ENCODE data around the gene MRPL11. TPM values are rescaled to one million over a fixed set of nuclear protein-coding genes. Genes with fewer than 3 reads are reported as not detected.
A peak's percentile ranks its signal among the peaks of the same experiment; 100 is the strongest.

The MRPL11 gene
- 22.6 TPM for total RNA-seq

DNA sequence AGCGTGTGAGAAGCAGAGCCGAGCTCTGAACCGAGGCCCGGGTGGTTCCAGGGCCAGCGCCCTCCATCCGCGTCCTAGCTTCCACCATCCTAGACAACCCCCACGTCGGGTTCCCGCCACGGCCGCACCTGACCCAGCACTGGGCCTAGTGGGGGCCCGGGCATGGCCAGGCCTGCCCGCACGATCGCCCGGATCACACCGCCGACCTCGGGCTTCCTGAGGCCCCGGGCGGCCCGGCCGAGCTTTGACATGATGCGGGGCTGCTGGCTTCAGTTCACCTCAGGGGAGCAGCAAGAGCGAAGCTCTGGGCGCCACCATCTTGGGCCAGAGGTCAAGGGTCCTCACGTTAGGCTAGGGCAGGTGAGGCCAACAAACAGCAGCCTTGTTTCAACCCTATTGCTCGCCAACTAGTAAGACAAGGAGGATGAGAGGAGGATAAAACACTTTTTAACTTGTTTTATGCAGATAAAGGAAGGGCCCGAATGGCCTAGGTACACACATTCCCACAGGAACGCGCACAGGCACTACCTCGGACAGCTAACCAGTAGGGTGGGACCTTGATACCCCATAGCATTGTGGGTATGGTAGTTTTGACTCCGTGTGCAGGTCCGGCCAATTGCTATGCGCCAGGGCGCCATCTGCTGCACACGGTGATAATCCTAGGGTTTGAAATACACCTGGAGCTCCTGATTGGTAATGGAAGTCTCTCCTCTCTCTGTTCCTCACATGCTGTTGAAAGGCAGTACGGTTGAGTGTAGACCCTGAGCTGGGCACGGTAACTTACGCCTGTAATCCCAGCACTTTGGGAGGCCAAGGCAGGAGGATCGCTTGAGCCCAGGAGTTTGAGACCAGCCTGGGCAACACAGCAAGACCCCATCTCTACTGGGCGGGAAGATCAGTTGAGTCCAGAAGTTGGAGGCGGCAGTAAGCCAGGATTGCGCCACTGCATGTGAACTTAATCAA, at the start of gene MRPL11:
TSS of gene MRPL11 (minus strand) at position 345 of the 963 bp plus-strand sequence. CDS start at position 251, 94 bp downstream.
- peaks cover 20% of the 10 kb centered on the region for H3K4me1 ChIP-seq (ENCODE audit: insufficient read depth, low read length)
- H3K27me3 ChIP-seq (ENCODE audit: insufficient read depth, low read length), result no peaks in the 10 kb centered on the region
- H3K4me3 ChIP-seq (ENCODE audit: low read length), result peak within 1 kb of the TSS; percentile 51
- H3K9me3 ChIP-seq (ENCODE audit: low read depth, low read length), result no peaks in the 10 kb centered on the region

DNA sequence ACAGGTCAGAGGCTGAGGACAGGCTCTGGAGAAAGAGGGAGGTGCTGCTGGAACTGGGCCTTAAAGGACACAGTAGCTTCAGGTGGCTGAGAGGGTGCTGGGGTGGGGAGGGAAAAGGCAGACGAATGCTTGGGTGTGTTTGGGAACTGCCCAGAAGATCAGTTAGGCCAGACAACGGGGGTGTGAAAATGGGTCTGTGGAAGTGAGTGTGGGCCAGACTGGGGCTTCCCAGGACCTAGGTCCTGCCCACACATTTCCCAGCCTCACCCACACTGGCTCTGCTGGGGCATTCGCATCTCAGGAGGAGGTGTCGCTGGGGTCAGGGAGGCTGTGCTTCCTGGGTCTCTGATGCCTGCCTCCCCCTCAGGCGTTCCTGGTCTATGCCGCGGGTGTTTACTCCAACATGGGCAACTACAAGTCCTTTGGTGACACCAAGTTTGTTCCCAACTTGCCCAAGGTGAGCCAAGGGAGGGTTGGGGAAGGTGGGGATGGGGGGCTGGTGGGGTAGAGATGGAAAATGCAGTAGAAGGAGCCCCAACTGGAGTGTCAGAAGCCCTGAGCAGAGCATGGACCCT, 46.2 kb upstream of the MRPL11 start:
- H3K9me3 ChIP-seq (ENCODE audit: low read depth, low read length), result no peaks in the 10 kb centered on the region
- H3K4me1 ChIP-seq (ENCODE audit: insufficient read depth, low read length), result peaks cover 9% of the 10 kb centered on the region
- no peaks in the 10 kb centered on the region for H3K27me3 ChIP-seq (ENCODE audit: insufficient read depth, low read length)
- H3K4me3 ChIP-seq (ENCODE audit: low read length), result no peak overlapping the region

DNA sequence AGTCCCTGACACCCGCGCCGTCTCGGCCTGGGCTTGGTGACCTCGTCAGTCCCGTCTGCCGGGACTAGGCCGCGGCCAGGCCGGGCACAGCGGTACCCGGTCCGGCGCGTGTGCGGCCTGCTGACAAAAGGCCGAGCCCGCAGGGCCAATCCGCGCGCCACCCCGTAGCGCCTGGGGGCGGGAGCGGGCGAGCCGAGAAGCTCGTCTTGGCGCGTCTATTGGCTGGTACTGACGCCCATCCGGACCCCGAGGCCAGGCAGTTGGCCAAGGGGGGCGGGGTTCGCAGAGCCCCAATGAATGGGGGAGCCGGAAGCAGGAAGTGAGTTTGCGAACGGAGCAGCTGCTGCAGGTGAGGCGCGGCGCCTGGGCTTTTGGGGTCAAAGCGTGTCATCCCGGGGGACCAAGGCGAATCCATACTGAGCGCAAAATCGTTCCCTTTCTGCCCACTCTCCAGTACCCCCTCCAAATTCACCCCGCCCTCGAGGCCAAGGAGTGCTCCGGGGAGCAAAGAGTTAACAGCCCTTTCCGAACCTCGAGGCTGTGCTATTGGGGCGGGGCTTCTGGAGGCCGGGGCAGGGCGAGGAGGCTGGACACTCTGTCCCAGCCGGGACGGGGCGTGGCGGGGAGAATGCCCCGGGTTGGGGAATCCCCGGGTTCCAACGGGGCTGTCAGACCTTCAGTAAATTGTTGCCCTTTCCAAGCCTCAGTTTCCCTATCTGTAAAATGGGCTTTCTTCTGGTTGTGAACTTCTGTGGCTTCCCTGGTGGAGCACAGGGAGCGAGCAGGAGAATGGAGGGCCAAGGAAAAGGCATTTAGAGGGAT, 41.7 kb upstream of the MRPL11 start, which contains the start of gene DPP3:
TSS of gene DPP3 (plus strand) at position 318 of the 822 bp plus-strand sequence. CDS start 1,767 bp downstream, outside the sequence.
- Histone ChIP-seq H3K9me3 (ENCODE audit: low read depth, low read length) (no peaks in the 10 kb centered on the region), H3K27me3 (ENCODE audit: insufficient read depth, low read length) (no peaks in the 10 kb centered on the region)

DNA sequence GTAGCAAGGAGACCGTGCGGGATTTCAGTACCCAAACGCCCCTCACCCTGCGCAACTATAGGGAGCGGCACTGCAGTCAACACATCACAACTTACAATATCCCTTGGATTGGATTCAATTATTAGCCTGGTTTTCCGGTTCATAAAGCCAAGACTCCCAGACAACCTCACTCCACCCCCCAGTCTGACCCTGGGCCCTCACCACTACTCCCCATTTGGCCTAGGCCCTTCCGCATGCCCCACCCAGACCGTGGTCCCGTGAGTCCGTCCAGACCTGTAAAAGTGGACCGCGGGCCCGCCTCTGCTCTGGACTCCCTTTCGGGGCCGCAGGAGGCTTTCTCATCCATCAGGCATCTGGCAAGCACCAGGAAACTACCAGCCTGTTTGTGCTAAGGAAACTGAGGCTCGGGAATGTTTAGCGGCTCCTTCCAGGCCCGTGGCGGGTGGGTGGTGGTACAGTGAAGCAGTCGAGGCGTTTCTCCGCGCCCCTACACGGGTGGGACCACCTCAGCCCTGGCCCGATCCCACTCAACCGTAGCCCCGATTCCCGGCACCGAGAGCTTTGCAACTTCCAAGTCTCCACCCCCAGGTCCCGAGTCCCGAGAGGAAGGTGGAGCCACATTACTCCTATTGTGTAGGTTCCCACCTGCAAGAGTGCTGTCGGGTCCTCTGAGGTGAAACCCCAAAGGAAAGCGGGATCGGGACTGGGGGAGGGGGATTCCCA, 40.9 kb upstream of the MRPL11 start:
- no peaks in the 10 kb centered on the region for H3K27me3 ChIP-seq (ENCODE audit: insufficient read depth, low read length)
- peaks cover 20% of the 10 kb centered on the region for H3K4me1 ChIP-seq (ENCODE audit: insufficient read depth, low read length)
- peak overlapping the region; percentile 77 for H3K4me3 ChIP-seq (ENCODE audit: low read length)
- H3K9me3 ChIP-seq (ENCODE audit: low read depth, low read length), result no peaks in the 10 kb centered on the region

More for the DNA sequence above, 41.7 kb upstream of the MRPL11 start, which contains the start of gene DPP3:
- Histone ChIP-seq H3K4me1 (ENCODE audit: insufficient read depth, low read length) (peaks cover 20% of the 10 kb centered on the region), H3K4me3 (ENCODE audit: low read length) (peak within 1 kb of the TSS; percentile 77)

DNA sequence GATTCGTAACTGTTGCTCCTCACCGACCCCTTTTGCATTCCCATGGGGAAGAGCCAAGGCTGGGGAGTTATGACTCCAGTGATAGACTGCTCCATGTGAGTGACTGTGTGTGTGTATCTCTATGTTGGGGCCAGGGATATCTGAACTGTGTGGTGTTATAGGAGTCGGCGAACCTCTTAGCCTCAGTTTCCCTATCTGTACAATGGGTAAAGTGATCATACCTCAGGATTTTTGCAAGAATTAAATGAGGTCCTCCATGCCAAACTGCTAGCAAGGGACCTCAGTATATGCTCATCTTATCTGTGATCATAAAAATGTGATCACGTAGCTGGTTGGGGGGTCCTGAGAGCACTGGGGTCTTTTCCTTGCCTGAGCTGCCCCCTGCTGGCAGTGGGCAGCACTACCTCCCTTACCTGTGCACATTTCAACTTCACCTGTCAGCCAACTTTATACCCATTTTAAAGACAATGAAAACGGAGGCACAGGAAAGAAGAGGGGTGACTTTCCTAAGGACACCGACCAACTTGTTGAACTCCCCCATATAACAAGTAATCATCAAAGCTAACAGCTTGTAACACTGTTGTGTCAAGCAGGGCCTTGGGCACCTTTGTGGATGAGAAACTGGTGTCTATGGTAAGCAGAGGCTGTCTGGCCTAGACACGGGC, 40.2 kb upstream of the MRPL11 start:
- H3K4me1 ChIP-seq (ENCODE audit: insufficient read depth, low read length), result peaks cover 20% of the 10 kb centered on the region
- no peaks in the 10 kb centered on the region for H3K9me3 ChIP-seq (ENCODE audit: low read depth, low read length)
- H3K4me3 ChIP-seq (ENCODE audit: low read length), result peak overlapping the region; percentile 77
- no peaks in the 10 kb centered on the region for H3K27me3 ChIP-seq (ENCODE audit: insufficient read depth, low read length)

DNA sequence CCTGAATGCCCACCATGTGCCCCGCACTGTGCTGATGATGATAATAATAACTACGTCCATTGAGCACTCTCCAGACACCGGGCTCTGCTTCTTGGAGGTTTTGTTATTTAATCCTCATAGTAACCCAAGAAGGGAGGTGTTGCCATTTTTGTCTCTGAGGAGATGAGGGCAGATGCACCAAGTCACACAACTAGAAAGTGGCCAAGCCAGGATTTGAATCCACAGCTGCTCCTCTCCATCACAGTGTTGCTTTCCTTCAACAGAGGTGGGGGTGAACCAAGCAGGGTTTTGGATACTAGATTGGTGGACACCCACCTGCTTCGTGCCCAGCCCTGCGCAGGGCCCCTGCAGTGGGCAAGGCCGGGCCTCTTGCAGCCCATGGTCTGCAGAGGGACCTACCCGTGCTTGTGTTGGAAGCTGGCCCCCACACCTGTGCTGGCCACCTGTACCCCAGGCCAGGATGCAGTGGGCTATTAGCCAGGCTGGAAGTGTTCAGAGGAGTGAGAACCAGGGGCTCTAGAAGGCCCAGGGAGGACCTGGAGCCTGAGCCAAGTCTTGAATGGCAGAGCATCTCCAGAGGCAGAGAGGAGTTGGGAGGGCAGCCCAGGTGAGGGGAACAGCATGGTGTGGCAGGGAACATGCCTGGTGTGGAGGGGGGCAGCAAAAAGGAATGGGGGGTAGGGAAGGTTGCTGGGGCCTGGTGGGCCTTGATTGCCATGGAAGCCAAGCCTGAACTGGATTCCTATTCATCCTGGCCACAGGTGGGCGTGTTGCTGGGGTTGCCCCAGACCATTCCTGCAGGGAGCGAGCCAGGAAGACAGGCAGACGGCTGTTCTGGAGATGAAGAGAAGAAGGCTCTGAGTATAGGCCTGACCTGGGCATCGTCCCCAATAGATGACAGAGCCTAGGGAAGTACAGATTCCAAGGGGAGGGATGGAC, 38.9 kb upstream of the MRPL11 start:
- no peaks in the 10 kb centered on the region for H3K27me3 ChIP-seq (ENCODE audit: insufficient read depth, low read length)

DNA sequence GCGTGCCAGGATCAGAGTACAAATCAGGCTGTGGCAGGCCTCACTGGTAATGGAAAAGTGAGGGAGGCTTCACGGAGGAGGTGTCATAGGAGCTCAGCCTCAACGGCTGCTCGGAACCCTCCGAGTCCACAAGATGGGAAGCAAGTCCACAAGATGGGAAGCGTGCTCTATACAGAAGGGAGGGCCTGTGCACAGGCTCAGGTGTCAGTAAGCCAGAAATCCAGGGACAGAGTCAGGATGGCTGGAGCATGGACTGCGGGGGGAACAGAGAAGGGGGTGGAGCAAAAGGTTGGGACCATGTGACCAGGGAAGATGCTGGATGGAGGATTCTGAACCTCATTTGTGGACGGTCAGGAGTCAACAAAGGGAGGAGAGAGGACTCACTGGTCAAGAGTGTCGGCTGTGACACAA, 38.2 kb upstream of the MRPL11 start:
- Histone ChIP-seq H3K9me3 (ENCODE audit: low read depth, low read length) (no peaks in the 10 kb centered on the region), H3K27me3 (ENCODE audit: insufficient read depth, low read length) (no peaks in the 10 kb centered on the region), H3K4me1 (ENCODE audit: insufficient read depth, low read length) (peaks cover 20% of the 10 kb centered on the region), H3K4me3 (ENCODE audit: low read length) (no peak overlapping the region)

More for the DNA sequence above, 38.9 kb upstream of the MRPL11 start:
- H3K4me1 ChIP-seq (ENCODE audit: insufficient read depth, low read length), result peaks cover 20% of the 10 kb centered on the region
- H3K9me3 ChIP-seq (ENCODE audit: low read depth, low read length), result no peaks in the 10 kb centered on the region
- no peak overlapping the region for H3K4me3 ChIP-seq (ENCODE audit: low read length)

DNA sequence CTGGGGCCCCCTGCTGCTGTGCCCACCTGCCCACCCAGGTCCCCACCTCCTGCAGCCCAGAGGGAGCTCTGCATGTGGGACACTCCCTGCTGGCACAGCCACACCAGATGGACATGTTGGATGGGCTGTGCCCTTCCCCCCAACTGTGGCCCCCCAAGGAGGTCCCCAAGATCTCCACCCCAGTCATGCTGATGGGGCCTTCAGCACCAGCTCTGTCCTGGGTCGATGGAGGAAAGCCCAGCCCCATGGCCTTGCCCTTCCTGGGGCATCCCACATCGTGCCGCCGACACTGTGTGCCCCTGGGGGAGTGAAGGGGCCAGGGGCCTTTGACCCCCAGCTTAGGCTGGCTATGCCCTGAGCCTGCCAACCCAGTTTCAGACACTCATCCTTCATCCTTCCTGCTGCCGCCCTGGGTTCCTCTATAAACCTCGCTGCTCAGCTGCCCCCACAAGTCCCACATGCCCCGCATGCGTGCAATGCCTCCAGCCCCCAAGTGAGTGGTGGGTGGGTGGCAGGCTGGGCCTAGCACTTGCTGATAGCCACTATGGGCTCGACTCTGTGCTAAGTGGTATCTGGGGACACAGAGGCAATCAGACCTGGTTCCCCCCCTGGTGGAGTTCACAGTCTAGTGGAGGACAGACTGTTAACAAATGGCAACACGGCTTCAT, 37.7 kb upstream of the MRPL11 start:
- peaks cover 20% of the 10 kb centered on the region for H3K4me1 ChIP-seq (ENCODE audit: insufficient read depth, low read length)
- no peaks in the 10 kb centered on the region for H3K9me3 ChIP-seq (ENCODE audit: low read depth, low read length)
- H3K27me3 ChIP-seq (ENCODE audit: insufficient read depth, low read length), result no peaks in the 10 kb centered on the region
- H3K4me3 ChIP-seq (ENCODE audit: low read length), result no peak overlapping the region

DNA sequence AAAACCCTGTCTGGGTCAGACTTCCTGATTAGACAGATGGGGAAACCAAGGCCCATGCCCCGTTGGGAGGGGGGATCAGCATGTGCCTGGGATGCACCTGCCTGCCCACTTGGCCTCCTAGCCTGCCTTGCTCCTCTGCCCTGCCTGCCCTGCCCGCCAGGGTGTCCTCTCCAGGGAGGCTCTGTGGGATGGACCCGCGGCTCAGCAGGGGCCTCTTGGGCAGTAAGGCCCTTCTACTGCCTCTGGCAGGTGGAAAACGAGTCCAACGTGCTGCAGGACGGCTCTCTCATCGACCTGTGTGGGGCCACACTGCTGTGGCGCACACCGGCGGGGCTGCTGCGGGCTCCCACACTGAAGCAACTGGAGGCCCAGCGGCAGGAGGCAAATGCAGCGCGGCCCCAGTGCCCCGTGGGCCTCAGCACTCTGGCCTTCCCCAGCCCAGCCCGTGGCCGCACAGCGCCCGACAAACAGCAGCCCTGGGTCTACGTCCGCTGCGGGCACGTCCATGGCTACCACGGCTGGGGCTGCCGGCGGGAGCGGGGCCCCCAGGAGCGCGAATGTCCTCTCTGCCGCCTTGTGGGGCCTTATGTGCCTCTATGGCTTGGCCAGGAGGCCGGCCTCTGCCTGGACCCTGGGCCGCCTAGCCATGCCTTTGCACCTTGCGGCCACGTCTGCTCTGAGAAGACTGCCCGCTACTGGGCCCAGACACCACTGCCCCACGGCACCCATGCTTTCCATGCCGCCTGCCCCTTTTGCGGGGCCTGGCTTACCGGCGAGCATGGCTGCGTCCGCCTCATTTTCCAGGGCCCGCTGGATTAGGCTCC, 36.9 kb upstream of the MRPL11 start:
- Histone ChIP-seq H3K27me3 (ENCODE audit: insufficient read depth, low read length) (no peaks in the 10 kb centered on the region), H3K9me3 (ENCODE audit: low read depth, low read length) (no peaks in the 10 kb centered on the region), H3K4me3 (ENCODE audit: low read length) (no peak overlapping the region), H3K4me1 (ENCODE audit: insufficient read depth, low read length) (peaks cover 13% of the 10 kb centered on the region)

DNA sequence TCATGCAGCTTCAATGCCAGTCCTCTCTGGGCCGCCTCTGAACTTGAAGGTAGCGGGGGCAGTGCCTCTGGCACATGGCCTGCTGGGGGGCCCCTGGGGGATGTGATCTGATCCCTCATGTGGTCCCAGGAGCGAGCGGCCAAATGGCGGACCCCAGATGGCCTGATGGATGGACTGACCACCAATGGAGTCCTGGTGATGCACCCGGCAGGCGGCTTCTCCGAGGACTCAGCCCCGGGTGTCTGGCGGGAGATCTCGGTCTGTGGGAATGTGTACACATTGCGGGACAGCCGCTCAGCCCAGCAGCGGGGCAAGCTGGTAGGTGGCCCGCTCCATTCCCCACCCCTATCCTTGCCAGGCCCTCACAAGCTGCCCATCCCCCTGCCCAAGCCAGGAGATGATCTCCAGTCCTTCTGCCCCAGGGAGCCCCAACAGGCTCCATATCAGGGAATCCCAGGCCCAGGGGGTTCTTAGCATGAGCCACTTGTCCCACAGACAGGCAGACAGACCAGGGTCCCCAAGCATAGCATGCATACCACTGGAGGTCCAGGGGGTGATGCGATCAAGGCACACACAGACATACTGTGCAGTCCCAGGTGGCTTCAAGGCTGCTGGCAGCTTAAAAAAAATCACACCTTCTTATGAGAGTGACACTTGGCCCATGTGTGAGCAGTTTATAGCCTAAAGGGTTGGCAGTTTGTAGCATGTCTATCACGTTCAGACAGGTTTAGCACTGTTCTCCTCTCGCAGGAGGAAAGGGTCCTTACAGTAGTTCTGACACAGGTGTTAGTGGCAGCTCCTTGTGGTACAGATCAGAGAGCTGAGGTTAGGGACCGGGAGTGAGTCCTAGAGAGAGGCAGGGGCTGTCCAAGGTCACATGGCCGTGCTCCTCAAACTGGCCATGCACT, 35.2 kb upstream of the MRPL11 start:
- H3K4me3 ChIP-seq (ENCODE audit: low read length), result no peak overlapping the region
- no peaks in the 10 kb centered on the region for H3K9me3 ChIP-seq (ENCODE audit: low read depth, low read length)
- H3K27me3 ChIP-seq (ENCODE audit: insufficient read depth, low read length), result no peaks in the 10 kb centered on the region
- H3K4me1 ChIP-seq (ENCODE audit: insufficient read depth, low read length), result peaks cover under 1% of the 10 kb centered on the region

DNA sequence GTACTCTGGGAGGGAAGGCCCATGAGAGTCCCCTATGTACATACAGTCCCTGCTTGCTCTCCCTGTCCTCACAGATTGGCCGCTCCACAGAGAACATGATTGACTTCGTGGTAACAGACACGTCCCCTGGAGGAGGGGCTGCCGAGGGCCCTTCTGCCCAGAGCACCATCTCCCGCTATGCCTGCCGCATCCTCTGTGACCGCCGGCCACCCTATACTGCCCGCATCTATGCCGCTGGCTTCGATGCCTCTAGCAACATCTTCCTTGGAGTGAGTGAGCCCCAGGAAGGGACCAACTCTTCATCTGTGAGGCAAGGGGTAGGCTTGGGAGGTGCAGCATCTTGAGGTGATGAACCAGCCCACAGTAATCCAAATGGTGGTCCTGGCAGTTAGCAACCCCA, 34.5 kb upstream of the MRPL11 start:
- Histone ChIP-seq H3K27me3 (ENCODE audit: insufficient read depth, low read length) (no peaks in the 10 kb centered on the region), H3K4me3 (ENCODE audit: low read length) (no peak overlapping the region), H3K4me1 (ENCODE audit: insufficient read depth, low read length) (peaks cover 5% of the 10 kb centered on the region), H3K9me3 (ENCODE audit: low read depth, low read length) (no peaks in the 10 kb centered on the region)
